Left lobe of liver (tissue), 2 donors: Measurements from ENCODE around the gene MORN1. TPM values are rescaled to one million over a fixed set of nuclear protein-coding genes. Genes with fewer than 3 reads are reported as not detected.
A peak's percentile ranks its signal among the peaks of the same experiment; 100 is the strongest.

Experiments used
- ATAC-seq: fragments of 200-7000 bp; cut with Tn5 transposase; one replicate; pipeline ENCODE4 v1.9.1; 2020; ENCODE audit warnings: mild to moderate bottlenecking, moderate library complexity
- DNase-seq: peaks from one replicate; pipeline ENCODE4 v3.0.0-alpha.2; 2020; ENCODE audit warnings: low spot score
- total RNA-seq: library from RNA; stranded (reverse); gene quantifications from one replicate; pipeline ENCODE4 v1.2.1, GENCODE V29; 2021
- donor health status: DM: no; HTN: no; CAD: no; lungs with moderate emphysema.
- donor health status: DM: no; HTN: yes; CAD: no.

MORN1 gene
- total RNA-seq, 1 donor from 2014 or later: 6.7 TPM

GRCh38 chr1:2324553-2325366 lies 66.6 kb downstream of the MORN1 start:
- no peak for ATAC-seq
- DNase-seq: no peak

GRCh38 chr1:2323451-2323974 lies 67.8 kb downstream of the MORN1 start:
- ATAC-seq (no peak), DNase-seq (no peak)

- no peak for DNase-seq
- ATAC-seq: no peak
Observed at GRCh38 chr1:2322581-2323211, 68.7 kb downstream of the MORN1 start.

- ATAC-seq: peak; percentile 39
- no peak for DNase-seq
Observed at GRCh38 chr1:2322065-2322571, 69.2 kb downstream of the MORN1 start.

- DNase-seq (no peak), ATAC-seq (no peak)
Observed at GRCh38 chr1:2320760-2321667, 70.3 kb downstream of the MORN1 start.

- DNase-seq (no peak), ATAC-seq (no peak)
Observed at GRCh38 chr1:2320006-2320405, 71.3 kb downstream of the MORN1 start.

- no peak for DNase-seq
- ATAC-seq: no peak
Observed at GRCh38 chr1:2319291-2319690, 72.1 kb downstream of the MORN1 start.

GRCh38 chr1:2318314-2319278 lies 72.8 kb downstream of the MORN1 start:
- DNase-seq (no peak), ATAC-seq (no peak)

- DNase-seq (no peak), ATAC-seq (no peak)
Observed at GRCh38 chr1:2317230-2318065, 73.9 kb downstream of the MORN1 start.

- DNase-seq (no peak), ATAC-seq (no peak)
Observed at GRCh38 chr1:2316451-2316961, 74.8 kb downstream of the MORN1 start.

GRCh38 chr1:2315674-2316450 lies 75.5 kb downstream of the MORN1 start:
- DNase-seq: no peak
- ATAC-seq: no peak

GRCh38 chr1:2314803-2315673 lies 76.3 kb downstream of the MORN1 start:
- DNase-seq (no peak), ATAC-seq (peak; percentile 45)

- DNase-seq (no peak), ATAC-seq (peak; percentile 13)
Observed at GRCh38 chr1:2314273-2314802, 77.0 kb downstream of the MORN1 start.

- DNase-seq (no peak), ATAC-seq (no peak)
Observed at GRCh38 chr1:2313651-2314261, 77.6 kb downstream of the MORN1 start.

- DNase-seq (peak; percentile 70), ATAC-seq (peak; percentile 71)
Observed at GRCh38 chr1:2312515-2313301, 78.6 kb downstream of the MORN1 start.
